ENCODE data around the gene HSF4. TPM values are rescaled to one million over a fixed set of nuclear protein-coding genes. Genes with fewer than 3 reads are reported as not detected.

HSF4 gene
- polyA plus RNA-seq, 4 donors: 4.6 to 15.1 (median 7.6) TPM

DNA sequence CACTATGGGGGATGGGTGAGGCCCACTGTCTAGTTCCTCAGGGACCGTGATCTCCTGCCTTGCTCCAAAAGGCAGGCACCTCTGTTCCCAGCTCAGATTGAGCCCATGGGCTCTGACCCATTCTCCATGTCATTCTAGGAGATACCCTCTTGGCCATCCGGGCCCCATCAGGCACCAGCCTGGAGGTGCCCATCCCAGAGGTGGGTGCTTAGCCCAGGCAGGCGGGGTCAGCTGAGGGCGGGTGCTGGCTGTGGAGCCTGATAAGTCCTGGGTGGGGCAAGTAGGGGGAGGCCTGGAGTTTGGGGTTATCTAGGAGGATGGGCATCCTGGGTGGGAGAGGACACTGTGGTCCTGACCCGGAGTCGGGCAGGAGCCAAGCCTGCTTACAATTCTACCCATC lies 29.7 kb downstream of the HSF4 start:
- WGBS, 3 donors: 85 to 87% (median 86%) methylated on average over 6 of the region's 6 CpGs
- DNase-seq: no peak
- peaks cover 5 to 30% (median 11%) of the 10 kb centered on the region in 3 donors for H3K4me1 ChIP-seq (ENCODE audit: control insufficient read depth in 3 of 3, insufficient read depth in 2 of 3, low read depth in 1 of 3, low read length in 2 of 3)
- peaks cover 11 to 60% (median 19%) of the 10 kb centered on the region in 3 donors for H3K36me3 ChIP-seq (ENCODE audit: control insufficient read depth in 3 of 3, insufficient read depth in 2 of 3, low read depth in 1 of 3, low read length in 3 of 3)
- H3K4me3 ChIP-seq (ENCODE audit: low read depth in 1 of 3, low read length in 3 of 3): no peak overlapping the region
- no peak for FAIRE-seq
- no peaks in the 10 kb centered on the region for H3K27me3 ChIP-seq (ENCODE audit: control insufficient read depth in 3 of 3, insufficient read depth in 3 of 3, low read length in 3 of 3)
- H3K27ac ChIP-seq (ENCODE audit: low read depth in 1 of 3, low read length in 2 of 3): no peak overlapping the region
- H3K9me3 ChIP-seq (ENCODE audit: control insufficient read depth in 2 of 2, insufficient read depth in 1 of 2, low read depth in 1 of 2, low read length in 1 of 2): no peaks in the 10 kb centered on the region

DNA sequence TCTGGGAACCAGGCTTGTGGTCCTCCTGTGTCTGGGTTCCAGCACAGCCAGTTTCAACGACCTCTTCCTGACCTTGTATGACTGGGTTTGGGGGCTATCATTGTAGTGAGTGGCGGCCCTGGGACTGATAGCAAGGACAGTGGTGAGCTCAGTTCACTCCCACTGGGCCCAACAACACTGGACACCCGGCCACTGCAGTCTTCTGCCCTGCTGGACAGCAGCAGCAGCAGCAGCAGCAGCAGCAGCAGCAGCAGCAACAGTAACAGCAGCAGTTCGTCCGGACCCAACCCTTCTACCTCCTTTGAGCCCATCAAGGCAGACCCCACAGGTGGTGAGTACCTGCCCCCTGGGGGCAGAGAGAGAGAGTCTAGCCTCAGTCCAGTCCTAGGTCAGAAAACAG lies 31.1 kb downstream of the HSF4 start:
- FAIRE-seq: no peak
- no peak overlapping the region for H3K27ac ChIP-seq (ENCODE audit: low read depth in 1 of 3, low read length in 2 of 3)
- H3K27me3 ChIP-seq (ENCODE audit: control insufficient read depth in 3 of 3, insufficient read depth in 3 of 3, low read length in 3 of 3): no peaks in the 10 kb centered on the region
- WGBS, 3 donors: 83 to 89% (median 84%) methylated on average over 5 of the region's 5 CpGs
- no peak overlapping the region for H3K4me3 ChIP-seq (ENCODE audit: low read depth in 1 of 3, low read length in 3 of 3)
- peaks cover 5 to 36% (median 11%) of the 10 kb centered on the region in 3 donors for H3K4me1 ChIP-seq (ENCODE audit: control insufficient read depth in 3 of 3, insufficient read depth in 2 of 3, low read depth in 1 of 3, low read length in 2 of 3)
- peaks cover 11 to 67% (median 19%) of the 10 kb centered on the region in 3 donors for H3K36me3 ChIP-seq (ENCODE audit: control insufficient read depth in 3 of 3, insufficient read depth in 2 of 3, low read depth in 1 of 3, low read length in 3 of 3)
- H3K9me3 ChIP-seq (ENCODE audit: control insufficient read depth in 2 of 2, insufficient read depth in 1 of 2, low read depth in 1 of 2, low read length in 1 of 2): no peaks in the 10 kb centered on the region
- no peak for DNase-seq

DNA sequence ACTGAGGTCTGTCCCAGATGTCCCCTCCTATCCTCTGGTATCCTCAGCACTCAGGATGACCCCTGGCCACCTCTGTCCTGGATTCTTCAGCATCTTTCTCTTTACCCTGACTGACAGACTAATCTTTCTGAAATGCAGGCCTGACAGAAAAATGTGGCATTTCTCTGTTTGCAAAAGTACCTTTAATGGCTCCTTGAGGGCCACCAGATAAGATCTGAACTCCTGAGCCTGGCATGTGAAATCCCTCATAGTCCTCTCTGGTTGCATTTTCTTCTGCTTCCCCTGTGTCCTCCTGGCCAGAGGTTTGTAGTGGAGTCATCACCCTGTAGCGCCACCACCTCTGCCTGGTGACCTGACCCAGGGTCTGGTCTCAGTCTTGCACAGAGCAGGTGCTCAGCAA lies 32.3 kb downstream of the HSF4 start:
- no peak for FAIRE-seq
- no peak overlapping the region for H3K27ac ChIP-seq (ENCODE audit: low read depth in 1 of 3, low read length in 2 of 3)
- H3K27me3 ChIP-seq (ENCODE audit: control insufficient read depth in 3 of 3, insufficient read depth in 3 of 3, low read length in 3 of 3): no peaks in the 10 kb centered on the region
- no peaks in the 10 kb centered on the region for H3K9me3 ChIP-seq (ENCODE audit: control insufficient read depth in 2 of 2, insufficient read depth in 1 of 2, low read depth in 1 of 2, low read length in 1 of 2)
- H3K4me3 ChIP-seq (ENCODE audit: low read depth in 1 of 3, low read length in 3 of 3): no peak overlapping the region
- peaks cover 5 to 32% (median 11%) of the 10 kb centered on the region in 3 donors for H3K4me1 ChIP-seq (ENCODE audit: control insufficient read depth in 3 of 3, insufficient read depth in 2 of 3, low read depth in 1 of 3, low read length in 2 of 3)
- 91 to 100% (median 96%) methylated on average over 1 of the region's 1 CpG for WGBS, 3 donors
- peaks cover 11 to 78% (median 24%) of the 10 kb centered on the region in 3 donors for H3K36me3 ChIP-seq (ENCODE audit: control insufficient read depth in 3 of 3, insufficient read depth in 2 of 3, low read depth in 1 of 3, low read length in 3 of 3)
- DNase-seq: no peak

DNA sequence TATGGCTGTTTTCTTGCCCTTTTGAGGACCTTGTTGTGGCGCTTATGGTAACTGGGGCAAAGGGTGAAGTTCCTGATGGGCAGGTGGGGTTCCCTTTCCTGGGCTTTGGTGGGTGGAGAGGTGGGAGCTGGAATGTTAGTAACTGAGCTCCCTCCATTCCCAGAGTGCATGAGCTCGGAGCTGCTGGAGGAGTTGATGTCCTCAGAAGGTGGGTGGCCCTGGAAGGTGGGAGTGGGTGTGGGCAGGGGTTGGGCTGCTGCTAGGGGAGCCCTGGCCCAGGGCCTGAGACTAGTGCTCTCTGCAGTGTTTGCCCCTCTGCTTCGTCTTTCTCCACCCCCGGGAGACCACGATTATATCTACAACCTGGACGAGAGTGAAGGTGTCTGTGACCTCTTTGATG lies 33.2 kb downstream of the HSF4 start:
- Histone ChIP-seq H3K4me3 (ENCODE audit: low read depth in 1 of 3, low read length in 3 of 3) (no peak overlapping the region), H3K27me3 (ENCODE audit: control insufficient read depth in 3 of 3, insufficient read depth in 3 of 3, low read length in 3 of 3) (no peaks in the 10 kb centered on the region), H3K36me3 (ENCODE audit: control insufficient read depth in 3 of 3, insufficient read depth in 2 of 3, low read depth in 1 of 3, low read length in 3 of 3) (peaks cover 11 to 85% (median 30%) of the 10 kb centered on the region in 3 donors), H3K4me1 (ENCODE audit: control insufficient read depth in 3 of 3, insufficient read depth in 2 of 3, low read depth in 1 of 3, low read length in 2 of 3) (peaks cover 5 to 30% (median 11%) of the 10 kb centered on the region in 3 donors), H3K9me3 (ENCODE audit: control insufficient read depth in 2 of 2, insufficient read depth in 1 of 2, low read depth in 1 of 2, low read length in 1 of 2) (no peaks in the 10 kb centered on the region), H3K27ac (ENCODE audit: low read depth in 1 of 3, low read length in 2 of 3) (peak overlapping the region in 1 of 3 donors; percentile 97)
- no peak for DNase-seq
- 61 to 74% (median 62%) methylated on average over 6 of the region's 6 CpGs for WGBS, 3 donors
- FAIRE-seq: no peak

DNA sequence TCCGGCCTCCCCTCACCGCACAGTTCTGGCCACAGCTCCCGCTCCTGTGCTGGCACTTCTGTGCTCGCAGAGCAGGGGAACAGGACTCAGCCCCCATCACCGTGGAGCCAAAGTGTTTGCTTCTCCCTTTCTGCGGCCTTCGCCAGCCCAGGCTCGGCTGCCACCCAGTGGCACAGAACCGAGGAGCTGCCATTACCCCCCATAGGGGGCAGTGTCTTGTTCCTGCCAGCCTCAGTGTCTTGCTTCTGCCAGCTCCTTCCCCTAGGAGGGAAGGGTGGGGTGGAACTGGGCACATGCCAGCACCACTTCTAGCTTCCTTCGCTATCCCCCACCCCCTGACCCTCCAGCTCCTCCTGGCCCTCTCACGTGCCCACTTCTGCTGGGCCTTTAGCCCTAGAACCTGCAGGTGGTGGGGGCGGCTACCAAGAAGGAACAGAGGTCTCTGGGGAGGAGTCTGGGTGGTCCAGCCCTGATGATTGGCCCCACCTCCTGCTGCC lies 33.7 kb downstream of the HSF4 start:
- peaks cover 11 to 85% (median 32%) of the 10 kb centered on the region in 3 donors for H3K36me3 ChIP-seq (ENCODE audit: control insufficient read depth in 3 of 3, insufficient read depth in 2 of 3, low read depth in 1 of 3, low read length in 3 of 3)
- H3K4me1 ChIP-seq (ENCODE audit: control insufficient read depth in 3 of 3, insufficient read depth in 2 of 3, low read depth in 1 of 3, low read length in 2 of 3): peaks cover 2 to 24% (median 7%) of the 10 kb centered on the region in 3 donors
- no peaks in the 10 kb centered on the region for H3K27me3 ChIP-seq (ENCODE audit: control insufficient read depth in 3 of 3, insufficient read depth in 3 of 3, low read length in 3 of 3)
- no peaks in the 10 kb centered on the region for H3K9me3 ChIP-seq (ENCODE audit: control insufficient read depth in 2 of 2, insufficient read depth in 1 of 2, low read depth in 1 of 2, low read length in 1 of 2)
- FAIRE-seq (no peak), DNase-seq (peak; percentile 65 to 82)
- peak overlapping the region; percentile 93 to 99 (median 97) for H3K27ac ChIP-seq (ENCODE audit: low read depth in 1 of 3, low read length in 2 of 3)
- 36 to 54% (median 47%) methylated on average over 11 to 12 of the region's 12 CpGs for WGBS, 3 donors
- peak overlapping the region in 1 of 3 donors; percentile 0 for H3K4me3 ChIP-seq (ENCODE audit: low read depth in 1 of 3, low read length in 3 of 3)

DNA sequence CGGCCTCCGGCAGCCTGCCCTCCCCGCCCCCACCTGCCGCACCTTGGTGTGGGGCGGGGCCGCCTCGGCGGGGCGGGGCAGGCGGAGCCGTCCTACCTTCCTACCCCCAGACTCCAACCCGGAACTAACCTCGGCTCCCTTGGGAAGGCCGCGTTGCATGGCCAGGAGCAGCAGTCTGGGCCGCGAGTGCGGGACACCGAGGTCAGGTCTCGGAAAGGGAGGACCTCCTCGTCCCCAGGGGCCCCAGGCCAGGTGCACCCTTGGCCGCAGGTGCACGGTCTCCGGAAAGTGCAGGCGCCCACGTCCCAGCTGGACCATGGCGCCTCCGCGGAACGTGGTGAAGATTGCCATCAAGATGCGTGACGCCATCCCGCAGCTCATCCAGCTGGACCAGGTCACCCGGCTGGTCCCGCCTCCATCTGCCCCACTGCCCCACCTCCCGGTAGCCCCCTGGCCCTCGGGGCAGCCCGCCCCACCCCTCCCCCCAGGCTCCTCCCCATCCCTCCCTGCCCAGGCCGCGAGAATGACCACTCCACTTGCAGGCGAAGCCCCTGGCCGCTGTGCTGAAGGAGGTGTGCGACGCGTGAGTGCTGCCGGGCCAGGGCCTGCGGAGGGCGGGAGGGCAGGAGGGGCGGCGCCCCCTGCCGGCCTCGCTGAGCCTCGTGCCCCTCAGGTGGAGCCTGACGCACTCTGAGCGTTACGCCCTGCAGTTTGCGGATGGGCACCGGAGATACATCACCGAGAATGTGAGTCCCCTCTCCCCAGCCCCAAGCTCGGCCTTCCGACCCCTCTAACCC lies 34.7 kb downstream of the HSF4 start, which contains the start of gene ELMO3:
TSS of gene ELMO3 (plus strand) at position 121 of the 797 bp plus-strand sequence. CDS start at position 317, 196 bp downstream.
- 15 to 43% (median 33%) methylated on average over 45 to 61 of the region's 61 CpGs for WGBS, 3 donors
- peaks cover 0 to 17% (median 2%) of the 10 kb centered on the region in 3 donors for H3K4me1 ChIP-seq (ENCODE audit: control insufficient read depth in 3 of 3, insufficient read depth in 2 of 3, low read depth in 1 of 3, low read length in 2 of 3)
- peak within 1 kb of the TSS; percentile 10 to 93 (median 65) for H3K4me3 ChIP-seq (ENCODE audit: low read depth in 1 of 3, low read length in 3 of 3)
- peaks cover 13 to 86% (median 37%) of the 10 kb centered on the region in 3 donors for H3K36me3 ChIP-seq (ENCODE audit: control insufficient read depth in 3 of 3, insufficient read depth in 2 of 3, low read depth in 1 of 3, low read length in 3 of 3)
- H3K27ac ChIP-seq (ENCODE audit: low read depth in 1 of 3, low read length in 2 of 3): peak within 1 kb of the TSS; percentile 93 to 99 (median 97)
- FAIRE-seq: no peak
- H3K27me3 ChIP-seq (ENCODE audit: control insufficient read depth in 3 of 3, insufficient read depth in 3 of 3, low read length in 3 of 3): no peaks in the 10 kb centered on the region
- DNase-seq: peak; percentile 91 to 92
- H3K9me3 ChIP-seq (ENCODE audit: control insufficient read depth in 2 of 2, insufficient read depth in 1 of 2, low read depth in 1 of 2, low read length in 1 of 2): no peaks in the 10 kb centered on the region

DNA sequence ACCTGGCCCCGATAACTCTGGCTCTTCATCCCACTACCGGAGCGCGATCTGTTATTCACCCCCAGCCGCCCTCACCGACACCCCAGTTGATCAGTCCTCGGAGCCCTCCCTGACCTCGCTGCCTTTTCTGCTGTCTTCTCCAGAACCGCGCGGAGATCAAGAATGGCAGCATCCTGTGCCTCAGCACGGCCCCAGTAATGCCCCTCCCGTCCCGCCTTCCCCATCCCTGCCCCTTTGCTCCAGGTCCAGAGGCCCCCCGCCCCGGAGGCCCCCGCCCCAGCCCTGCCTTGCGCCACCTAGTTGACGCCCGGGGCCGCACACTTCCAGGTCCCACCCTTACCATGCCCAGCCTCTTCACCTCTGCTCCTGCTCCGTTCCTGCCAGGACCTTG lies 35.3 kb downstream of the HSF4 start:
- H3K36me3 ChIP-seq (ENCODE audit: control insufficient read depth in 3 of 3, insufficient read depth in 2 of 3, low read depth in 1 of 3, low read length in 3 of 3): peaks cover 13 to 85% (median 38%) of the 10 kb centered on the region in 3 donors
- WGBS, 3 donors: 14 to 42% (median 22%) methylated on average over 22 of the region's 22 CpGs
- H3K9me3 ChIP-seq (ENCODE audit: control insufficient read depth in 2 of 2, insufficient read depth in 1 of 2, low read depth in 1 of 2, low read length in 1 of 2): no peaks in the 10 kb centered on the region
- H3K27me3 ChIP-seq (ENCODE audit: control insufficient read depth in 3 of 3, insufficient read depth in 3 of 3, low read length in 3 of 3): no peaks in the 10 kb centered on the region
- peaks cover 0 to 17% (median 2%) of the 10 kb centered on the region in 3 donors for H3K4me1 ChIP-seq (ENCODE audit: control insufficient read depth in 3 of 3, insufficient read depth in 2 of 3, low read depth in 1 of 3, low read length in 2 of 3)
- H3K27ac ChIP-seq (ENCODE audit: low read depth in 1 of 3, low read length in 2 of 3): peak overlapping the region in 2 of 3 donors; percentile 14 to 99
- H3K4me3 ChIP-seq (ENCODE audit: low read depth in 1 of 3, low read length in 3 of 3): peak overlapping the region in 2 of 3 donors; percentile 65 to 93
- FAIRE-seq (no peak), DNase-seq (peak; percentile 46 to 69)

DNA sequence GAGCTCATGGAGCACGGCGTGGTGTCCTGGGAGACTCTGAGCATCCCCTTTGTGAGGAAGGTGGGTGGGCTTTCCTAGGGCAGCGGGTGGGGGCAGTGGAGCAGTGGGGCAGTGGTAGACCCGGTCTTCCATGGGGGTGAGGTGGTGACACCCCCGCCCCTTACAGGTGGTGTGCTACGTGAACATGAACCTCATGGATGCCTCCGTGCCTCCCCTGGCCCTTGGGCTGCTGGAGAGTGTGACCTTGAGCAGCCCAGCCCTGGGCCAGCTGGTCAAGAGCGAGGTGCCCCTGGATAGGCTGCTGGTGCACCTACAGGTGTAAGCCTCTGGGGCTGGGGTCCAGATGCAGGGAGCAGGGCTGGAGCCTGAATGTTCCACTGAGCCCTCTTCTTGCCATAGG lies 35.9 kb downstream of the HSF4 start:
- Histone ChIP-seq H3K9me3 (ENCODE audit: control insufficient read depth in 2 of 2, insufficient read depth in 1 of 2, low read depth in 1 of 2, low read length in 1 of 2) (no peaks in the 10 kb centered on the region), H3K27ac (ENCODE audit: low read depth in 1 of 3, low read length in 2 of 3) (no peak overlapping the region), H3K36me3 (ENCODE audit: control insufficient read depth in 3 of 3, insufficient read depth in 2 of 3, low read depth in 1 of 3, low read length in 3 of 3) (peaks cover 10 to 80% (median 38%) of the 10 kb centered on the region in 3 donors), H3K4me3 (ENCODE audit: low read depth in 1 of 3, low read length in 3 of 3) (peak overlapping the region in 1 of 3 donors; percentile 93), H3K27me3 (ENCODE audit: control insufficient read depth in 3 of 3, insufficient read depth in 3 of 3, low read length in 3 of 3) (no peaks in the 10 kb centered on the region), H3K4me1 (ENCODE audit: control insufficient read depth in 3 of 3, insufficient read depth in 2 of 3, low read depth in 1 of 3, low read length in 2 of 3) (peaks cover 0 to 17% (median 2%) of the 10 kb centered on the region in 3 donors)
- no peak for DNase-seq
- WGBS, 3 donors: 89 to 94% (median 90%) methylated on average over 8 of the region's 8 CpGs
- no peak for FAIRE-seq
